NCI-H2029 treated with DMSO at 0.1 percent for 48 hours (cell line): Measurements from ENCODE around the gene FSTL5.

Experiments
- DNase-seq: peaks from one replicate; lab custom pipeline; 2025; lab: John Stamatoyannopoulos, UW

FSTL5 gene

GRCh38 chr4:161704040-161704439 is 459.8 kb downstream of the FSTL5 start:
- no peak for DNase-seq

- DNase-seq = no peak
These were observed 461.5 kb downstream of the FSTL5 start for GRCh38 chr4:161702287-161702686.

GRCh38 chr4:161696944-161697343 is 466.9 kb downstream of the FSTL5 start:
- no peak for DNase-seq

GRCh38 chr4:161680146-161680545 is 483.7 kb downstream of the FSTL5 start:
- no peak for DNase-seq

- no peak for DNase-seq
These were observed 499.1 kb downstream of the FSTL5 start for GRCh38 chr4:161664740-161665139.

- DNase-seq = no peak
These were observed 500.0 kb downstream of the FSTL5 start for GRCh38 chr4:161663844-161664243.

- DNase-seq = no peak
These were observed 505.1 kb downstream of the FSTL5 start for GRCh38 chr4:161658676-161659075.

GRCh38 chr4:161657616-161658015 is 506.2 kb downstream of the FSTL5 start:
- no peak for DNase-seq

GRCh38 chr4:161656594-161656993 is 507.2 kb downstream of the FSTL5 start:
- DNase-seq = no peak

GRCh38 chr4:161655148-161655547 is 508.7 kb downstream of the FSTL5 start:
- no peak for DNase-seq

- no peak for DNase-seq
These were observed 510.1 kb downstream of the FSTL5 start for GRCh38 chr4:161653697-161654096.

- DNase-seq = no peak
These were observed 512.2 kb downstream of the FSTL5 start for GRCh38 chr4:161651586-161651985.

GRCh38 chr4:161650812-161651211 is 513.0 kb downstream of the FSTL5 start:
- DNase-seq = no peak

GRCh38 chr4:161647757-161648156 is 516.0 kb downstream of the FSTL5 start:
- DNase-seq = no peak

GRCh38 chr4:161642708-161643107 is 521.1 kb downstream of the FSTL5 start:
- no peak for DNase-seq

- DNase-seq = no peak
These were observed 533.9 kb downstream of the FSTL5 start for GRCh38 chr4:161629694-161630441.

GRCh38 chr4:161604516-161605300 is 559.1 kb downstream of the FSTL5 start:
- DNase-seq = no peak

- DNase-seq = no peak
These were observed 562.8 kb downstream of the FSTL5 start for GRCh38 chr4:161601011-161601410.

- DNase-seq = no peak
These were observed 568.5 kb downstream of the FSTL5 start for GRCh38 chr4:161595230-161595771.

- no peak for DNase-seq
These were observed 578.8 kb downstream of the FSTL5 start for GRCh38 chr4:161585011-161585410.

GRCh38 chr4:161583549-161583948 is 580.3 kb downstream of the FSTL5 start:
- no peak for DNase-seq

GRCh38 chr4:161581262-161582230 is 582.3 kb downstream of the FSTL5 start:
- DNase-seq = no peak
